ENCODE measurements around the gene IQGAP2.
"Not testable (repeated sequence)": the region's sequence is repeated elsewhere in the genome, so short reads cannot be mapped to it uniquely, and the experiment has no call there.

Gene IQGAP2

DNA sequence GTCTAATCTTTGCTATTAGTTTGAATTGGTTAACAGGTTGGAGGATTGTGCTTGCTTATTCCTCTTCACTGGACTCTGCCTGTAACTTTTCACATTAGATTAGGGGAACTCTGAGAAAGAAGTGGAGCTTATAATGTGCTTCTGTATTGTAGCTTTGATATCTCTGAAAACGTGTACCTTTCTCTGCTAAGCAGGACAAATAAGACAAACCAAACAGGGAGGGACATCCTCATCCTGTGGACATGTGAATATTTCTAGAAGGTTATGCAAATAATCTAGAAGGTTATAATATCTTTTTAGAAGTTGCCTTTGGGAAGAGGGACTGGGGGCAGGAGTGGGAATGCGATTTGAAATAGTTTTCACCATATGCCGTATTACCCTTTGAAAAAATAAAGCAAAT is 11.7 kb downstream of the IQGAP2 start:
- no peaks in the 10 kb centered on the region for H3K27me3 Mint-ChIP-seq (ENCODE audit: low read depth)
- peaks cover 14% of the 10 kb centered on the region for H3K4me1 Mint-ChIP-seq (ENCODE audit: low read depth)
- DNase-seq (ENCODE audit: low spot score), result no peak
- H3K36me3 Mint-ChIP-seq (ENCODE audit: low read depth), result peaks cover 40% of the 10 kb centered on the region
- H3K27ac Mint-ChIP-seq, result no peak overlapping the region
- H3K9me3 Mint-ChIP-seq, result no peaks in the 10 kb centered on the region
- no peak overlapping the region for H3K4me3 Mint-ChIP-seq

DNA sequence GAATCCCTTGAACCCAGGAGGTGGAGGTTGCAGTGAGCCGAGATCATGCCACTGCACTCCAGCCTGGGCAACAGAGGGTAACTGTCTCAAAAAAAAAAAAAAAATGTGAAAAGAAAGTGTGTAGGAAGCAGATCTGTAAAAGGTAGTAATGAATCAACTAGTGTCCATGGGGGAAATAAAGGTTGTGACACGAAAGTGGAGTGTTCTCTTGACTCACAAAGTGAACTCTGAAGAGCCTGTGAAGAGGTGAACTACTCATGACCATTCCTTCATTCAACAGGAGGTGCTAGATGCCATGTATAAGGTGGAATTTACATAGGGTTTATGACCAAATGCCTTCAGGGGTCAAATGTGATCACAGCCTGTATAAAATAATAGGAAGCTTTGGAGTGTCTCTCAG is 12.8 kb downstream of the IQGAP2 start:
- no peaks in the 10 kb centered on the region for H3K27me3 Mint-ChIP-seq (ENCODE audit: low read depth)
- H3K27ac Mint-ChIP-seq, result no peak overlapping the region
- H3K4me1 Mint-ChIP-seq (ENCODE audit: low read depth), result peaks cover 15% of the 10 kb centered on the region
- H3K9me3 Mint-ChIP-seq, result no peaks in the 10 kb centered on the region
- H3K4me3 Mint-ChIP-seq, result no peak overlapping the region
- no peak for DNase-seq (ENCODE audit: low spot score)
- H3K36me3 Mint-ChIP-seq (ENCODE audit: low read depth), result peaks cover 38% of the 10 kb centered on the region

GRCh38 chr5:76419597-76420298 is 16.7 kb downstream of the IQGAP2 start:
- peaks cover 14% of the 10 kb centered on the region for H3K4me1 Mint-ChIP-seq (ENCODE audit: low read depth)
- no peak overlapping the region for H3K27ac Mint-ChIP-seq
- H3K9me3 Mint-ChIP-seq, result no peaks in the 10 kb centered on the region
- H3K36me3 Mint-ChIP-seq (ENCODE audit: low read depth), result peaks cover 15% of the 10 kb centered on the region
- H3K4me3 Mint-ChIP-seq, result no peak overlapping the region
- H3K27me3 Mint-ChIP-seq (ENCODE audit: low read depth), result no peaks in the 10 kb centered on the region
- no peak for DNase-seq (ENCODE audit: low spot score)

GRCh38 chr5:76422227-76422626 is 19.1 kb downstream of the IQGAP2 start:
- no peak for DNase-seq (ENCODE audit: low spot score)
- Mint-ChIP-seq H3K27me3 (ENCODE audit: low read depth) (no peaks in the 10 kb centered on the region), H3K27ac (no peak overlapping the region), H3K4me1 (ENCODE audit: low read depth) (peaks cover 16% of the 10 kb centered on the region), H3K36me3 (ENCODE audit: low read depth) (peaks cover 8% of the 10 kb centered on the region), H3K4me3 (no peak overlapping the region), H3K9me3 (no peaks in the 10 kb centered on the region)

DNA sequence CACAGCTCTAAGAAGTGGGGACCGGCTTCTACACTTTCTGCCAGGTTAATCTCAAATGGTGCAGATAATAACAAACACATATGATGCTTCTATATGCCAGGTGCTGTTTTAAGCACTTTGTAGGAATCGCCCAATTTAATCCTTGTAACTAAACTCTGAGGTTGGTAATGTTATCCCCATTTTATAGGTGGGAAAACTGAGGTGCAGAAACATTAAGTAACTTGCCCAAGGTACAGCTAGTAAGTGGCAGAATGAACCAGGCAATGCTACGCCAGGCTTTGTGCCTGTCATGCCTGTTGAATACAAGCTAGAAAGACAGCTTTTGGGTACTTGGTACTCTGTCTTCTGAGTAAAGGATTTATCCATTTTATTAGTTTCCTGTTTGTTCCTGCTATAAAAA is 19.7 kb downstream of the IQGAP2 start:
- no peak overlapping the region for H3K4me3 Mint-ChIP-seq
- H3K36me3 Mint-ChIP-seq (ENCODE audit: low read depth), result peaks cover 12% of the 10 kb centered on the region
- H3K9me3 Mint-ChIP-seq, result no peaks in the 10 kb centered on the region
- H3K4me1 Mint-ChIP-seq (ENCODE audit: low read depth), result peaks cover 16% of the 10 kb centered on the region
- DNase-seq (ENCODE audit: low spot score), result no peak
- H3K27me3 Mint-ChIP-seq (ENCODE audit: low read depth), result no peaks in the 10 kb centered on the region
- H3K27ac Mint-ChIP-seq, result no peak overlapping the region

DNA sequence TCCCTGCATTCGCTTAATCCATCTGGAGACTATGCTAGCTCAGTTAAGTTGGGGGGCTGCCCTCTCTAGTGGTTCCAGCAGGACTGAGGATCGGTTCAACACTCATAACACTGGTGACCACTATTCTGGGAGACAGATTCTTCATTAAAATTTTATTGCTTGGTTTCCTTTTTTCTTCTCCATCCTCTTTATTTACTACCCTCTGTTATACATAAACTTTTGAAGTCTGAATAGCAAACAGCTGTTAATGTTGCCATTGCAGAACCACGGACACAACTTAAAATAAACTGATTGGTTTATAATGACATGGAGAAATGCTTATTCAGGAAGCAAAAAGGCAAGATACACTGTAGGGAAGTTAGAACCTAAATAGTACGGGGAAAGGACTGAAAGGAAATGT is 22.1 kb downstream of the IQGAP2 start:
- peaks cover 14% of the 10 kb centered on the region for H3K4me1 Mint-ChIP-seq (ENCODE audit: low read depth)
- H3K4me3 Mint-ChIP-seq, result no peak overlapping the region
- no peaks in the 10 kb centered on the region for H3K27me3 Mint-ChIP-seq (ENCODE audit: low read depth)
- H3K36me3 Mint-ChIP-seq (ENCODE audit: low read depth), result peaks cover 8% of the 10 kb centered on the region
- no peaks in the 10 kb centered on the region for H3K9me3 Mint-ChIP-seq
- DNase-seq (ENCODE audit: low spot score), result no peak
- no peak overlapping the region for H3K27ac Mint-ChIP-seq

DNA sequence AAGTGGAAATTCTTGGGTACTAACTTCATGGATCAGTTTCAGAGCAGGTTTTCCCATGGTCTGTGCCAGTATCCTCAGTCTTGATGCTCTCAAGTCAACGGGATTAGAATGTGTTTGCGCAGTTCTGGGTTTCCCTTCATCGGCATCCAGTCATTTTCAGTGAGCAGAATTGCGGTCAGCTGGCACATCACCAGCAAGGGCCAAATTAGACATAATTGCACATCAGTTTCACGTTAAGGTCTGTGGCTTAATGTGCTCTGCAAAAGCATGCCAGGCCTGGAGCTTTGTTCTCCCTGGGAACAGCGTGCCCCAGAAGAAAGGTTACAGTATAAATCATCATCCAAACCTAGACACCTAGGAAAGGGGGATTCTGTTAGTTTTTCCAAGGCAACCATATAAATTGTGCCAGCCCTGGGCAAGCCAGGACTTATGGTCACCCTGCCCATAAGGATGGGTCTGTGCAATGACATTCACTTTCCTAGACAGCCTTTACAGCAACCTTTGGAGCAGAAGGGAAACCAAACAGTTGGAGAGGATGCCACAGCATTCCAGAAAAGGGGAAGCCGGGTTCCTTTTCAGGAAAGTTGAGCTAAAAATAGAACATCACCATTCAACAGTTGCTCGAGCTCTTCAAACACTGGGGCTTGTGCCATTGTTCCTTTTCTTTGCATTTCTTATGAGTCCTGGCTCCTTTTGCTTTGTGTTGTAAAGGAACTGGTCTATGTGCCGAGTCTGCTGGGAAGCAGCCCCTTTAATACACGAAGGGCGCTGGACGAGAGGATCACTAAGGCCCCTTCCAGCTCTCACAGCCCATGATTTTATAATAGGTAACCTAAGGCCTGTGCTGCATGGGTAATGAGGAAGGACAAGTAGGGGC is 23.1 kb downstream of the IQGAP2 start:
- no peak for DNase-seq (ENCODE audit: low spot score)
- no peak overlapping the region for H3K4me3 Mint-ChIP-seq
- peaks cover 5% of the 10 kb centered on the region for H3K36me3 Mint-ChIP-seq (ENCODE audit: low read depth)
- H3K27ac Mint-ChIP-seq, result no peak overlapping the region
- peaks cover 11% of the 10 kb centered on the region for H3K4me1 Mint-ChIP-seq (ENCODE audit: low read depth)
- no peaks in the 10 kb centered on the region for H3K27me3 Mint-ChIP-seq (ENCODE audit: low read depth)
- no peaks in the 10 kb centered on the region for H3K9me3 Mint-ChIP-seq

- Mint-ChIP-seq H3K4me1 (ENCODE audit: low read depth) (peaks cover 11% of the 10 kb centered on the region), H3K36me3 (ENCODE audit: low read depth) (peaks cover 5% of the 10 kb centered on the region), H3K27ac (no peak overlapping the region), H3K4me3 (no peak overlapping the region), H3K27me3 (ENCODE audit: low read depth) (no peaks in the 10 kb centered on the region), H3K9me3 (no peaks in the 10 kb centered on the region)
- DNase-seq (ENCODE audit: low spot score), result no peak
Observed at GRCh38 chr5:76427206-76428140, 24.4 kb downstream of the IQGAP2 start.

GRCh38 chr5:76428550-76428949 is 25.5 kb downstream of the IQGAP2 start:
- H3K27ac Mint-ChIP-seq; H3K9me3 Mint-ChIP-seq; DNase-seq (ENCODE audit: low spot score); H3K36me3 Mint-ChIP-seq (ENCODE audit: low read depth); H3K27me3 Mint-ChIP-seq (ENCODE audit: low read depth); H3K4me3 Mint-ChIP-seq: not testable (repeated sequence)
- H3K4me1 Mint-ChIP-seq (ENCODE audit: low read depth), result peaks cover 10% of the 10 kb centered on the region

DNA sequence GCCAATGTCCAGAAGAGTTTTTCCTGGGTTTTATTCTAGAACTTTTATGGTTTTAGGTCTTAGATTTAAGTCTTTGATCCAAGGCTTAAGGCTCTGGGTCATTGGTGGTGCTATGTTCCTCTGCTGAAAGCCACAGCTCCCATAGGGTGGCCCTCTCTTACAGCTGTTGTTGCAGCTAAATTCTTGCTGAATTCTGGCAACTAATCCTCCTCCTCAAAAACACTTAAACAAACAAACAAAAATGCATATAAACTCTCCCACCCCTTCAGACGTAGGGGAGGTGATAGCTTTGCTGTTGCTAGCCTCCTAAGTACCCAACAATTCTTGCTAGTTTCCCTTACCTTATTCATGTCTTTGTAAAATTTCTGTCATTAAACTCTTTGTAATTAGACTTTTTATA is 30.2 kb downstream of the IQGAP2 start:
- Mint-ChIP-seq H3K4me3 (no peak overlapping the region), H3K9me3 (peaks cover 19% of the 10 kb centered on the region), H3K27ac (no peak overlapping the region), H3K27me3 (ENCODE audit: low read depth) (no peaks in the 10 kb centered on the region), H3K4me1 (ENCODE audit: low read depth) (no peaks in the 10 kb centered on the region), H3K36me3 (ENCODE audit: low read depth) (peaks cover 11% of the 10 kb centered on the region)
- no peak for DNase-seq (ENCODE audit: low spot score)

DNA sequence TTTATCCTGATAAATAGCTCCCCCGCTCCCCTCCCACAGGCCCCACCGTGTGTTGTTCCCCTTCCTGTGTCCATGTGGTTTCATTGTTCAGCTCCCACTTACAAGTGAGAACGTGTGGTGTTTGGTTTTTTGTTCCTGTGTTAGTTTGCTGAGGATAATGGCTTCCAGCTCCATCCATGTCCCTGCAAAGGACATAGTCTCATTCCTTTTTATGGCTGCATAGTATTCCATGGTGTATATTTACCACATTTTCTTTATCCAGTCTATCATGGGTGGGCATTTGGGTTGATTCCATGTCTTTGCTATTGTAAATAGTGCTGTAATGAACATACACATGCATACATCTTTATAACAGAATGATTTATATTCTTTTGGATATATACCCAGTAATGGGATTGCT is 34.4 kb downstream of the IQGAP2 start:
- not testable (repeated sequence) for H3K4me3 Mint-ChIP-seq; H3K27ac Mint-ChIP-seq; DNase-seq (ENCODE audit: low spot score); H3K27me3 Mint-ChIP-seq (ENCODE audit: low read depth); H3K4me1 Mint-ChIP-seq (ENCODE audit: low read depth)
- Mint-ChIP-seq H3K36me3 (ENCODE audit: low read depth) (peaks cover 28% of the 10 kb centered on the region), H3K9me3 (peaks cover 31% of the 10 kb centered on the region)

GRCh38 chr5:76438025-76438424 is 34.9 kb downstream of the IQGAP2 start:
- H3K27me3 Mint-ChIP-seq (ENCODE audit: low read depth), result no peaks in the 10 kb centered on the region
- peaks cover 31% of the 10 kb centered on the region for H3K9me3 Mint-ChIP-seq
- no peak overlapping the region for H3K27ac Mint-ChIP-seq
- peaks cover 28% of the 10 kb centered on the region for H3K36me3 Mint-ChIP-seq (ENCODE audit: low read depth)
- no peaks in the 10 kb centered on the region for H3K4me1 Mint-ChIP-seq (ENCODE audit: low read depth)
- DNase-seq (ENCODE audit: low spot score), result no peak
- no peak overlapping the region for H3K4me3 Mint-ChIP-seq

DNA sequence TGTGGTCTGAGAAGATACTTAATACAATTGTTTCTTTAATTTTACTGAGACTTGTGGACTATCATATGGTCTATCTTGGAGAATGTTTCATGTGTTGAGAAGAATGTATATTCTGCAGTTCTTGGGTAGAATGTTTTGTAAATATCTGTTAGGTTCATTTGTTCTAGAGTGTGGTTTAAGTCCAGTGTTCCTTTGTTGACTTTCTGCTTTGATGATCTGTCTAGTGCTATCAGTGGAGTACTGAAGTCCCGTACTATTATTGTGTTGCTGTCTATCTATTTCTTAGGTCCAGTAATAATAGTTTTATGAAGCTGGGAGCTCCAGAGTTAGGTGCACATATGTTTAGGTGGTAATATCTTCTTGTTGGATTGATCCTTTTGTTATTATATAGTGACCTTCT is 36.1 kb downstream of the IQGAP2 start:
- no peak overlapping the region for H3K27ac Mint-ChIP-seq
- no peak overlapping the region for H3K4me3 Mint-ChIP-seq
- no peaks in the 10 kb centered on the region for H3K27me3 Mint-ChIP-seq (ENCODE audit: low read depth)

GRCh38 chr5:76439929-76440328 is 36.8 kb downstream of the IQGAP2 start:
- no peaks in the 10 kb centered on the region for H3K27me3 Mint-ChIP-seq (ENCODE audit: low read depth)
- H3K9me3 Mint-ChIP-seq, result peaks cover 31% of the 10 kb centered on the region
- no peak for DNase-seq (ENCODE audit: low spot score)
- no peak overlapping the region for H3K27ac Mint-ChIP-seq
- H3K4me1 Mint-ChIP-seq (ENCODE audit: low read depth), result peaks cover under 1% of the 10 kb centered on the region
- H3K36me3 Mint-ChIP-seq (ENCODE audit: low read depth), result peaks cover 29% of the 10 kb centered on the region
- H3K4me3 Mint-ChIP-seq, result no peak overlapping the region

More for the DNA sequence above, 36.1 kb downstream of the IQGAP2 start:
- DNase-seq (ENCODE audit: low spot score), result no peak
- no peaks in the 10 kb centered on the region for H3K4me1 Mint-ChIP-seq (ENCODE audit: low read depth)
- H3K9me3 Mint-ChIP-seq, result peaks cover 31% of the 10 kb centered on the region
- peaks cover 28% of the 10 kb centered on the region for H3K36me3 Mint-ChIP-seq (ENCODE audit: low read depth)

All from T-helper 2 cell treated with Interferon-gamma antibody and Interleukin-4, amounts not matched to agents 5 μg/mL and 100 μg/mL, for 36 hours (primary cell).